Smooth muscle cell (in vitro differentiated cells): ENCODE data around the gene TRANK1. TPM values are rescaled to one million over a fixed set of nuclear protein-coding genes. Genes with fewer than 3 reads are reported as not detected.

ENCODE experiments used
- DNase-seq: peaks from one replicate; lab custom pipeline; 2025; ENCODE audit not compliant: unreplicated experiment; lab: John Stamatoyannopoulos, UW
- H2AFZ ChIP-seq: fragments of 200-600 bp; sonication (generic); 2 replicates; pipeline ENCODE4 v1.6.0; 2016; ENCODE audit warnings: antibody characterized with exemption, low read depth, mild to moderate bottlenecking
- H3F3A ChIP-seq: fragments of 200-600 bp; sonication (generic); 2 replicates; pipeline ENCODE4 v1.6.0; 2017; ENCODE audit warnings: antibody characterized with exemption, low read depth
- H3K27ac ChIP-seq: fragments of 200-600 bp; sonication (generic); 2 replicates; pipeline ENCODE4 v1.5.1; 2016; ENCODE audit warnings: low read depth, mild to moderate bottlenecking
- H3K27me3 ChIP-seq: fragments of 200-600 bp; sonication (generic); 2 replicates; pipeline ENCODE4 v1.6.1; 2016; ENCODE audit warnings: low read depth, mild to moderate bottlenecking
- H3K36me3 ChIP-seq: fragments of 200-600 bp; sonication (generic); 2 replicates; pipeline ENCODE4 v1.5.1; 2016; ENCODE audit warnings: low read depth
- H3K4me1 ChIP-seq: fragments of 200-600 bp; sonication (generic); 2 replicates; pipeline ENCODE4 v1.5.1; 2016; ENCODE audit warnings: low read depth
- H3K4me2 ChIP-seq: fragments of 200-600 bp; sonication (generic); 2 replicates; pipeline ENCODE4 v1.6.0; 2016; ENCODE audit warnings: mild to moderate bottlenecking
- H3K4me3 ChIP-seq: fragments of 200-600 bp; sonication (generic); 2 replicates; pipeline ENCODE4 v1.5.1; 2016; ENCODE audit warnings: mild to moderate bottlenecking
- H3K79me2 ChIP-seq: fragments of 200-600 bp; sonication (generic); 2 replicates; pipeline ENCODE4 v1.6.0; 2016; ENCODE audit warnings: low read depth, mild to moderate bottlenecking
- H3K9ac ChIP-seq: fragments of 200-600 bp; sonication (generic); 2 replicates; pipeline ENCODE4 v1.6.0; 2016; ENCODE audit warnings: low read depth
- H3K9me3 ChIP-seq: fragments of 200-600 bp; sonication (generic); replicated peaks from 2 replicates; pipeline ENCODE4 v1.5.1; 2016; ENCODE audit warnings: low read depth
- H4K20me1 ChIP-seq: fragments of 200-600 bp; sonication (generic); 2 replicates; pipeline ENCODE4 v1.6.0; 2016; ENCODE audit warnings: low read depth
- WGBS: methylation state at CpG from one replicate; pipeline ENCODE4 v1.1.7; 2016; ENCODE audit warnings: low lambda C conversion rate; 5-methylcytosine and 5-hydroxymethylcytosine counted together
- polyA plus RNA-seq: library from polyadenylated mRNA; unstranded; fragments of >200 nt; fragmentation: Nextera tagmentation; extraction: Ambion mirVana; gene quantifications from 2 replicates; pipeline ENCODE4 v1.2.1, GENCODE V29; 2016
- total RNA-seq: library from RNA; depleted of rRNA; stranded (reverse); fragments of >200 nt; gene quantifications from 2 replicates; pipeline ENCODE4 v1.2.3, GENCODE V29; 2014
- TF ChIP-seq, protein P1 (sequence below): fragments of 200-600 bp; sonication (generic); IDR thresholded peaks from 2 replicates; pipeline ENCODE4 v1.5.1; 2017; ENCODE audit warnings: borderline replicate concordance, mild to moderate bottlenecking, antibody characterized with exemption; ENCODE audit not compliant: insufficient read depth, poor library complexity, severe bottlenecking

TRANK1 gene
- total and polyA plus RNA-seq, 2 experiments from 2014 or later: 2.4 to 5.2 TPM

- peak overlapping the region; percentile 69 for H3K4me3 ChIP-seq
- 2% methylated on average over 54 of the region's 56 CpGs for WGBS
- DNase-seq: peak; percentile 22
- H3F3A ChIP-seq: peaks cover 6% of the 10 kb centered on the region
- no peaks in the 10 kb centered on the region for H3K79me2 ChIP-seq
- no peaks in the 10 kb centered on the region for H4K20me1 ChIP-seq
- H3K27ac ChIP-seq: no peak overlapping the region
- peaks cover 3% of the 10 kb centered on the region for H3K4me1 ChIP-seq
- peak overlapping the region; percentile 95 for H2AFZ ChIP-seq
- no peaks in the 10 kb centered on the region for H3K27me3 ChIP-seq
- peak overlapping the region; percentile 99 for H3K4me2 ChIP-seq
- TF ChIP-seq, protein P1, sequence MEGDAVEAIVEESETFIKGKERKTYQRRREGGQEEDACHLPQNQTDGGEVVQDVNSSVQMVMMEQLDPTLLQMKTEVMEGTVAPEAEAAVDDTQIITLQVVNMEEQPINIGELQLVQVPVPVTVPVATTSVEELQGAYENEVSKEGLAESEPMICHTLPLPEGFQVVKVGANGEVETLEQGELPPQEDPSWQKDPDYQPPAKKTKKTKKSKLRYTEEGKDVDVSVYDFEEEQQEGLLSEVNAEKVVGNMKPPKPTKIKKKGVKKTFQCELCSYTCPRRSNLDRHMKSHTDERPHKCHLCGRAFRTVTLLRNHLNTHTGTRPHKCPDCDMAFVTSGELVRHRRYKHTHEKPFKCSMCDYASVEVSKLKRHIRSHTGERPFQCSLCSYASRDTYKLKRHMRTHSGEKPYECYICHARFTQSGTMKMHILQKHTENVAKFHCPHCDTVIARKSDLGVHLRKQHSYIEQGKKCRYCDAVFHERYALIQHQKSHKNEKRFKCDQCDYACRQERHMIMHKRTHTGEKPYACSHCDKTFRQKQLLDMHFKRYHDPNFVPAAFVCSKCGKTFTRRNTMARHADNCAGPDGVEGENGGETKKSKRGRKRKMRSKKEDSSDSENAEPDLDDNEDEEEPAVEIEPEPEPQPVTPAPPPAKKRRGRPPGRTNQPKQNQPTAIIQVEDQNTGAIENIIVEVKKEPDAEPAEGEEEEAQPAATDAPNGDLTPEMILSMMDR: no peak
- no peaks in the 10 kb centered on the region for H3K36me3 ChIP-seq
- peaks cover 3% of the 10 kb centered on the region for H3K9me3 ChIP-seq
- peak overlapping the region; percentile 31 for H3K9ac ChIP-seq
These were observed 728 bp downstream of the TRANK1 start for GRCh38 chr3:36944012-36944640.

GRCh38 chr3:36943601-36944000, 1.3 kb downstream of the TRANK1 start:
- no peaks in the 10 kb centered on the region for H3K79me2 ChIP-seq
- TF ChIP-seq, protein P1: no peak
- peaks cover 3% of the 10 kb centered on the region for H3K4me1 ChIP-seq
- no peak overlapping the region for H3K27ac ChIP-seq
- H2AFZ ChIP-seq: peak overlapping the region; percentile 95
- H3F3A ChIP-seq: peaks cover 6% of the 10 kb centered on the region
- H3K9ac ChIP-seq: peak overlapping the region; percentile 31
- no peaks in the 10 kb centered on the region for H4K20me1 ChIP-seq
- H3K4me3 ChIP-seq: peak overlapping the region; percentile 69
- H3K4me2 ChIP-seq: peak overlapping the region; percentile 99
- peaks cover 3% of the 10 kb centered on the region for H3K9me3 ChIP-seq
- H3K27me3 ChIP-seq: no peaks in the 10 kb centered on the region
- DNase-seq: no peak
- H3K36me3 ChIP-seq: no peaks in the 10 kb centered on the region
- WGBS: 34% methylated on average over 10 of the region's 10 CpGs

DNA sequence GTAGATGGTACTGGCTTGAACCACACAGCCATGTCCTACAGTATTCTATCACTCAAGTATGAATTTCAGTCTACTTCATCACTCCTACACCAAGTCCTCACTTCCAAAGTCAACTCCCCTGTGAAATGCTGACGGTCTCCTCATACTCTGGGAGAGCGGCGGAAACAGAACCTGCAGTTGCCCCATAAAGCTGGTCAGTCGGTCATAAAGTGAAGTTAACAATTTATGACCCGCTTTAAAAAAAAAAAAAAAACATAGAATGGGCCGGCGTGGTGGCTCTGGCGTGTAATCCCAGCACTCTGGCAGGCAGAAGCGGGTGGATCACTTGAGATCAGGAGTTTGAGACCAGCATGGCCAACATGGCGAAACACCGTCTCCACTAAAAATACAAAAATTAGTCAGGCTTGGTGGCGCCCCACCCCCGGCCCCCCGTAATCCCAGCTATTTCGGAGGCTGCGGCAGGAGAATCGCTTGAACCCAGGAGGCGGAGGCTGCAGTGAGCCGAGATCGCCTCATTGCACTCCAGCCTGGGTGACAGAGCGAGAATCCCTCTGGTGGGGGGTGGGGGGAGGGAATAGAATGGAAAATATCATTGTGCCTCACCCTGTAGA, 2.1 kb downstream of the TRANK1 start:
- H3K27me3 ChIP-seq: no peaks in the 10 kb centered on the region
- no peak overlapping the region for H3K4me2 ChIP-seq
- no peak overlapping the region for H3K4me3 ChIP-seq
- peaks cover 3% of the 10 kb centered on the region for H3K9me3 ChIP-seq
- WGBS: 84% methylated on average over 21 of the region's 21 CpGs
- H3K27ac ChIP-seq: no peak overlapping the region
- H4K20me1 ChIP-seq: no peaks in the 10 kb centered on the region
- peaks cover 6% of the 10 kb centered on the region for H3F3A ChIP-seq
- H3K4me1 ChIP-seq: peaks cover 5% of the 10 kb centered on the region
- H2AFZ ChIP-seq: no peak overlapping the region
- no peaks in the 10 kb centered on the region for H3K36me3 ChIP-seq
- no peaks in the 10 kb centered on the region for H3K79me2 ChIP-seq
- no peak overlapping the region for H3K9ac ChIP-seq
- DNase-seq: no peak
- TF ChIP-seq, protein P1: no peak
